Spleen (tissue), 11 donors: ENCODE measurements around the gene GNL3. TPM values are rescaled to one million over a fixed set of nuclear protein-coding genes. Genes with fewer than 3 reads are reported as not detected.

ENCODE experiments used
- DNase-seq: peaks from one replicate; pipeline ENCODE4 v3.0.0-alpha.2; 2020
- H3K27ac ChIP-seq, 8 donors: fragments of 200-600 bp; sonication (generic) in 7 of 8; 1 replicate in 4 of 8; 2 replicates in 4 of 8; pipeline versions ENCODE4 v1.5.0 to v1.8.0; 2016 to 2021; ENCODE audit warnings: inconsistent platforms in 4 of 8, mild to moderate bottlenecking in 4 of 8, moderate library complexity in 1 of 8
- H3K27me3 ChIP-seq, 7 donors: fragments of 200-600 bp; sonication (generic) in 6 of 7; replicated peaks in 1 of 7; 1 replicate in 4 of 7; 2 replicates in 3 of 7; pipeline versions ENCODE4 v1.5.0 to v1.8.0; 2016 to 2021; ENCODE audit warnings: inconsistent platforms in 3 of 7, mild to moderate bottlenecking in 1 of 7
- H3K36me3 ChIP-seq, 6 donors: fragments of 200-600 bp; sonication (generic) in 5 of 6; 1 replicate in 4 of 6; 2 replicates in 2 of 6; pipeline versions ENCODE4 v1.5.0 to v1.8.0; 2016 to 2021; ENCODE audit warnings: inconsistent platforms in 2 of 6
- H3K4me1 ChIP-seq, 6 donors: fragments of 200-600 bp; sonication (generic) in 5 of 6; 1 replicate in 3 of 6; 2 replicates in 3 of 6; pipeline versions ENCODE4 v1.5.0 to v1.8.0; 2016 to 2021; ENCODE audit warnings: inconsistent platforms in 3 of 6
- H3K4me3 ChIP-seq, 8 donors: fragments of 200-600 bp; sonication (generic) in 7 of 8; 1 replicate in 4 of 8; 2 replicates in 4 of 8; pipeline versions ENCODE4 v1.5.0 to v1.8.0; 2016 to 2021; ENCODE audit warnings: inconsistent platforms in 4 of 8, mild to moderate bottlenecking in 4 of 8, moderate library complexity in 2 of 8
- H3K9me3 ChIP-seq, 8 donors: fragments of 200-600 bp; sonication (generic) in 7 of 8; 1 replicate in 4 of 8; 2 replicates in 4 of 8; pipeline versions ENCODE4 v1.5.0 to v1.8.0; 2016 to 2021; ENCODE audit warnings: inconsistent platforms in 4 of 8
- POLR2A ChIP-seq, 3 donors: fragments of 450-650 bp; IDR thresholded peaks; one replicate each; pipeline ENCODE4 v1.5.1; 2017; ENCODE audit warnings: antibody characterized with exemption in 3 of 3, mild to moderate bottlenecking in 1 of 3
- POLR2AphosphoS5 ChIP-seq, 3 donors: sonication (generic); formaldehyde crosslinking; IDR thresholded peaks; one replicate each; pipeline ENCODE4 v1.5.1; 2017; ENCODE audit warnings: antibody characterized with exemption in 3 of 3
- WGBS, 5 donors: extraction: QIAGEN DNeasy Blood & Tissue Kit in 3 of 5; methylation state at CpG; one replicate each; pipeline versions ENCODE4 v1.1.5 to v1.1.7; 2013 to 2018; 5-methylcytosine and 5-hydroxymethylcytosine counted together
- intact Hi-C: fragments of 100-400 bp; cut with DNase I; formaldehyde crosslinking; loops from one replicate; pipeline ENCODE4 v1.15.0; 2023; ENCODE audit warnings: low total_unique reads
- polyA plus RNA-seq, 3 donors: library from polyadenylated mRNA; stranded (reverse); fragments of 200-250 nt; gene quantifications; one replicate each; pipeline ENCODE4 v1.2.1, GENCODE V29; 2013
- total RNA-seq, 7 donors: library from RNA; depleted of rRNA in 3 of 7; stranded (reverse); fragments of >200 nt in 3 of 7; fragmentation: NEBNext Ultra II Directional in 4 of 7; extraction: Animal tissue kit (Norgen Biotek cat#: 25700) in 4 of 7; gene quantifications; one replicate each; pipeline versions ENCODE4 v1.1.0 to v1.2.1, GENCODE V29; 2016 to 2021
- TF ChIP-seq, protein P1 (sequence below), 11 experiments: fragments of 200-600 bp in 7 of 11; fragments of 450-650 bp in 4 of 11; sonication (generic) in 4 of 11; IDR thresholded peaks in 8 of 11; conservative IDR thresholded peaks in 3 of 11; 1 replicate in 7 of 11; 2 replicates in 4 of 11; pipeline versions ENCODE4 v1.4.0 to v1.8.0; 2016 to 2021; ENCODE audit warnings: antibody characterized with exemption in 11 of 11, inconsistent platforms in 4 of 11, mild to moderate bottlenecking in 1 of 11
- donor health status: healthy with polysubstance abuse.
- donor health status: DM: no; HTN: no; CAD: no; lungs with moderate emphysema.
- donor health status: DM: no; HTN: no; CAD: no.
- donor health status: Bipolar disorder and iron deficiency.
- donor health status: healthy.
- donor health status: DM: no; HTN: no; CAD: no.
- donor health status: DM: yes; HTN: yes; CAD: no.

Gene GNL3
- total and polyA plus RNA-seq, 10 donors = 49.8 to 87.8 (median 67.7) TPM

DNA sequence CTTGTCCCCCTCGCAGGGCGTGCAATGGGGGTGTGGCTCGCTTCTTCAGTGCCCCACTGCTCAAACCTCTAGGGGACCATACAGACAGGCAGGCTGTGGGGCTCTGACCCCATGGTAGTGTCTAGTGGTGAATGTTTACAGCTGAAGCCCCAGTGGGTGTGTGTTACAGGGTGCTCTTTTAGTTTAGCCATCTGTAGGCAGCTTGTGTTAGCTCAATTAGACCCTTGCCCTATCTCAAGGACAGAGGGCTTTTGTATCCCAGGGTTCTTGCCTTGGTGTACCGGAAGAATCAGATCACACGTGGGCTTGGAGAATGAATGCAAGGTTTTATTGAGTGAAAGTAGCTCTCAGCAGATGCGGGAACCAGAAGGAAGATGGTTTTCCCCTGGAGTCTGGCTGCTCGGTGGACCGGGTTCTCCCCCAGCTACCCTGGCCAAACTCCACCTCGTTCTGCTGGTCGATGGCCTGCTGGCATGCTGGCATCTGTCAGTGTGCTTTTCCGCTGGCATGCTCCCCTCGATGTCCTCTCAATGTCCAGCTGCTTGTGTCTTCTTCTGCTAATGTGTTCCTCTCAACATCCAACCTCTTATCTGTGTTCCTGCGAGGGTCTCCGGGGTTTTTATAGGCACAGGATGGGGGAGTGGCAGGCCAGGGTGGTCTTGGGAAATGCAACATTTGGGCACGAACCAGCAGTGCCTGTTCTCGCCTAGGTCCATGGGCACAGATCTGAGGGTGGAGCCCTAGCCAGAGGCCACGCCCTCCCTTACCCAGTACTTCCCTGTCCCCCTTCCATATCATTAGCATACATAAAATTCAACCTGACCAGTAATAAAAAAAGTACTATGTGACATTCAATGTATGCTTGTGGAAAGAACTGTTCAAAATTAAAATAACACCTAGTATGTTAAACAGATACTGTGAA, 26.7 kb downstream of the GNL3 start:
- Histone ChIP-seq H3K4me3 (no peak overlapping the region), H3K27me3 (no peaks in the 10 kb centered on the region), H3K9me3 (no peaks in the 10 kb centered on the region), H3K4me1 (peaks cover 5 to 36% (median 11%) of the 10 kb centered on the region in 6 donors), H3K36me3 (peaks cover 0 to 58% (median 12%) of the 10 kb centered on the region in 6 donors), H3K27ac (no peak overlapping the region)
- WGBS, 5 donors = 95 to 97% (median 96%) methylated on average over 17 of the region's 17 CpGs
- intact Hi-C loops = no loop called here
- TF ChIP-seq POLR2A (IDR thresholded peaks at IDR 0.05) = no peak
- no peak for TF ChIP-seq POLR2AphosphoS5 (IDR thresholded peaks at IDR 0.05)
- TF ChIP-seq, protein P1, sequence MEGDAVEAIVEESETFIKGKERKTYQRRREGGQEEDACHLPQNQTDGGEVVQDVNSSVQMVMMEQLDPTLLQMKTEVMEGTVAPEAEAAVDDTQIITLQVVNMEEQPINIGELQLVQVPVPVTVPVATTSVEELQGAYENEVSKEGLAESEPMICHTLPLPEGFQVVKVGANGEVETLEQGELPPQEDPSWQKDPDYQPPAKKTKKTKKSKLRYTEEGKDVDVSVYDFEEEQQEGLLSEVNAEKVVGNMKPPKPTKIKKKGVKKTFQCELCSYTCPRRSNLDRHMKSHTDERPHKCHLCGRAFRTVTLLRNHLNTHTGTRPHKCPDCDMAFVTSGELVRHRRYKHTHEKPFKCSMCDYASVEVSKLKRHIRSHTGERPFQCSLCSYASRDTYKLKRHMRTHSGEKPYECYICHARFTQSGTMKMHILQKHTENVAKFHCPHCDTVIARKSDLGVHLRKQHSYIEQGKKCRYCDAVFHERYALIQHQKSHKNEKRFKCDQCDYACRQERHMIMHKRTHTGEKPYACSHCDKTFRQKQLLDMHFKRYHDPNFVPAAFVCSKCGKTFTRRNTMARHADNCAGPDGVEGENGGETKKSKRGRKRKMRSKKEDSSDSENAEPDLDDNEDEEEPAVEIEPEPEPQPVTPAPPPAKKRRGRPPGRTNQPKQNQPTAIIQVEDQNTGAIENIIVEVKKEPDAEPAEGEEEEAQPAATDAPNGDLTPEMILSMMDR (IDR thresholded peaks at IDR 0.05 in 8 of 11, conservative IDR thresholded peaks at IDR 0.05 in 3 of 11) = no peak
- DNase-seq = no peak

- TF ChIP-seq POLR2A (IDR thresholded peaks at IDR 0.05) = no peak
- no peak for TF ChIP-seq POLR2AphosphoS5 (IDR thresholded peaks at IDR 0.05)
- TF ChIP-seq, protein P1 (IDR thresholded peaks at IDR 0.05 in 8 of 11, conservative IDR thresholded peaks at IDR 0.05 in 3 of 11) = no peak
- 71 to 84% (median 81%) methylated on average over 26 to 39 of the region's 39 CpGs for WGBS, 5 donors
- H3K27me3 ChIP-seq = no peaks in the 10 kb centered on the region
- peaks cover 0 to 9% (median 5%) of the 10 kb centered on the region in 8 donors for H3K9me3 ChIP-seq
- intact Hi-C loops = no loop called here
- H3K4me3 ChIP-seq = no peak overlapping the region
- H3K36me3 ChIP-seq = peaks cover 0 to 48% (median 3%) of the 10 kb centered on the region in 6 donors
- H3K4me1 ChIP-seq = peaks cover 0 to 15% (median 1%) of the 10 kb centered on the region in 6 donors
- DNase-seq = no peak
- no peak overlapping the region for H3K27ac ChIP-seq
Observed at GRCh38 chr3:52714335-52715302, 28.8 kb downstream of the GNL3 start.

DNA sequence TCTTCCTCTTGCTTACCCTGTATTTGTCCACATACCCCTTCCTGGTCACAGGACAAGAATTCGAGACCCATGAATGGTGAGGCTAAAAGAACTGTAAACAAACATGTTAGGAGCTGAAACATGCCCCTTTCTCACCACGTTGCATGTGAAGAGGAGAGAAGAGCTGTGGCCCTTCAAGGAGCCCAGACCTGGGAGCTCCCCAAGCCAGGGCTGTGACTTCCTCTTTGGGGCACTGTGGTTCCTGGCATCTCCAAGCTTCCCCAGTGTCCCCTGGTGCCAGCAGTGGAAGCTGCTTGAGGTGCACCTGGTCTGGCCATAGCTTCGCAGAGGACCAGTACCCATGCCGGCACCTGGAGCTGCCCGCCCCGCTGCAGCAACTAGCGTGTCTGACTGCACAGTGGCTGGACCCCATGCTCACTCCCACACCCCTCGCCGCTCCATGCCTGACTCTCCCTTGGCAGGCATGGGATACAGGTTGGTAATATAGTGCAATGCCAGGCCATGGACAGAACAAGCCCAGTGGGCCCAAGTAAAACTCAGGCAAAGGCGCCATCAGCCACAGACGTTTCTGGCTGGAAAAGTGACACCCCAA, 30.0 kb downstream of the GNL3 start:
- no peaks in the 10 kb centered on the region for H3K27me3 ChIP-seq
- no peak for DNase-seq
- 86 to 91% (median 91%) methylated on average over 11 of the region's 11 CpGs for WGBS, 5 donors
- peaks cover 0 to 36% (median 3%) of the 10 kb centered on the region in 6 donors for H3K36me3 ChIP-seq
- intact Hi-C loops = no loop called here
- H3K4me1 ChIP-seq = peaks cover 0 to 17% (median 9%) of the 10 kb centered on the region in 6 donors
- H3K27ac ChIP-seq = no peak overlapping the region
- TF ChIP-seq POLR2A (IDR thresholded peaks at IDR 0.05) (no peak), POLR2AphosphoS5 (IDR thresholded peaks at IDR 0.05) (no peak)
- TF ChIP-seq, protein P1 (IDR thresholded peaks at IDR 0.05 in 8 of 11, conservative IDR thresholded peaks at IDR 0.05 in 3 of 11) = no peak
- H3K4me3 ChIP-seq = no peak overlapping the region
- H3K9me3 ChIP-seq = peaks cover 0 to 18% (median 10%) of the 10 kb centered on the region in 8 donors
